Measurements from ENCODE around the gene CNIH4.

DNA sequence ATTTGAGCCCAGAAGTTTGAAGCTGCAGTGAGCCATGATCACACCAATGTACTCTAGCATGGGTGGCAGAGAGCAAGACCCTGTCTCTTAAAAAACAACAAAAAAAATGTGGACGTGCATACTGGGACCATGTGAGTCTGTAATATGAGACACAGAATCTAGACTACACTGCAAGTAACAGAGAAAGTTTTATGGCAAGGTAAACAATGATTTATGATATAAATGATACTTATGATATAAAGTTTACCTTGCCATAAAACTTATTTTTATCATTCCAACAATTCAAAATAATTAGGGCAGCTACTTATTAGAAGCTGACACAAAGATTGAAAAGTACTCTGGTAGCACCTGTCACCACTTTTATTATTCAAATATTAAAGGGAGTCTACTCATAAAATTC lies 43.2 kb downstream of the CNIH4 start:
- TF ChIP-seq EP300 (conservative IDR thresholded peaks at IDR 0.05; ENCODE audit: poor library complexity, severe bottlenecking) (no peak), POLR2AphosphoS5 (IDR thresholded peaks at IDR 0.05) (no peak), MXI1 (conservative IDR thresholded peaks at IDR 0.05; ENCODE audit: poor library complexity, severe bottlenecking) (no peak), EZH2 (IDR thresholded peaks at IDR 0.05; ENCODE audit: borderline replicate concordance, insufficient read depth, low read length, poor library complexity, severe bottlenecking) (no peak), TAF1 (IDR thresholded peaks at IDR 0.05; ENCODE audit: low read depth) (no peak), REST (IDR thresholded peaks at IDR 0.05; ENCODE audit: borderline replicate concordance) (no peak), SMC3 (conservative IDR thresholded peaks at IDR 0.05; ENCODE audit: poor library complexity) (no peak)
- TF ChIP-seq, protein P1, sequence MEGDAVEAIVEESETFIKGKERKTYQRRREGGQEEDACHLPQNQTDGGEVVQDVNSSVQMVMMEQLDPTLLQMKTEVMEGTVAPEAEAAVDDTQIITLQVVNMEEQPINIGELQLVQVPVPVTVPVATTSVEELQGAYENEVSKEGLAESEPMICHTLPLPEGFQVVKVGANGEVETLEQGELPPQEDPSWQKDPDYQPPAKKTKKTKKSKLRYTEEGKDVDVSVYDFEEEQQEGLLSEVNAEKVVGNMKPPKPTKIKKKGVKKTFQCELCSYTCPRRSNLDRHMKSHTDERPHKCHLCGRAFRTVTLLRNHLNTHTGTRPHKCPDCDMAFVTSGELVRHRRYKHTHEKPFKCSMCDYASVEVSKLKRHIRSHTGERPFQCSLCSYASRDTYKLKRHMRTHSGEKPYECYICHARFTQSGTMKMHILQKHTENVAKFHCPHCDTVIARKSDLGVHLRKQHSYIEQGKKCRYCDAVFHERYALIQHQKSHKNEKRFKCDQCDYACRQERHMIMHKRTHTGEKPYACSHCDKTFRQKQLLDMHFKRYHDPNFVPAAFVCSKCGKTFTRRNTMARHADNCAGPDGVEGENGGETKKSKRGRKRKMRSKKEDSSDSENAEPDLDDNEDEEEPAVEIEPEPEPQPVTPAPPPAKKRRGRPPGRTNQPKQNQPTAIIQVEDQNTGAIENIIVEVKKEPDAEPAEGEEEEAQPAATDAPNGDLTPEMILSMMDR (IDR thresholded peaks at IDR 0.05; ENCODE audit: poor library complexity, severe bottlenecking): no peak
